GM19397 (cell line): ENCODE results near the gene USP51.
"Not testable (repeated sequence)": the region's sequence is repeated elsewhere in the genome, so short reads cannot be mapped to it uniquely, and the experiment has no call there.

Experiments
- ATAC-seq: cut with Tn5 transposase; IDR thresholded peaks from one replicate; pipeline ENCODE4 v1.9.1; 2021; ENCODE audit warnings: mild to moderate bottlenecking, moderate library complexity; ENCODE audit not compliant: unreplicated experiment

The USP51 gene

GRCh38 chrX:55489314-55490009 is at the start of gene USP51:
USP51 (minus strand) TSS chrX:55489848; CDS start chrX:55488939, 909 bp downstream.
- peak; percentile 64 for ATAC-seq

GRCh38 chrX:55524487-55524886 is 34.8 kb upstream of the USP51 start:
- no peak for ATAC-seq

GRCh38 chrX:55523356-55523755 is 33.7 kb upstream of the USP51 start:
- no peak for ATAC-seq

- no peak for ATAC-seq
Observed at GRCh38 chrX:55522596-55523276, 33.1 kb upstream of the USP51 start.

GRCh38 chrX:55521687-55522086 is 32.0 kb upstream of the USP51 start:
- ATAC-seq = no peak

- not testable (repeated sequence) for ATAC-seq
Observed at GRCh38 chrX:55516794-55517481, 27.3 kb upstream of the USP51 start.

- not testable (repeated sequence) for ATAC-seq
Observed at GRCh38 chrX:55513045-55513737, 23.5 kb upstream of the USP51 start.

GRCh38 chrX:55508410-55509152 is 18.9 kb upstream of the USP51 start:
- not testable (repeated sequence) for ATAC-seq

- not testable (repeated sequence) for ATAC-seq
Observed at GRCh38 chrX:55507699-55508098, 18.1 kb upstream of the USP51 start.

- not testable (repeated sequence) for ATAC-seq
Observed at GRCh38 chrX:55507010-55507409, 17.4 kb upstream of the USP51 start.

GRCh38 chrX:55490974-55491373 is 1.3 kb upstream of the USP51 start:
- ATAC-seq = no peak

- ATAC-seq = no peak
Observed at GRCh38 chrX:55490121-55490520, 473 bp upstream of the USP51 start.

GRCh38 chrX:55488593-55489313 is 895 bp downstream of the USP51 start:
- ATAC-seq = peak; percentile 58

GRCh38 chrX:55488006-55488592 is 1.5 kb downstream of the USP51 start:
- ATAC-seq = no peak

GRCh38 chrX:55487143-55487542 is 2.5 kb downstream of the USP51 start:
- ATAC-seq = no peak

- ATAC-seq = no peak
Observed at GRCh38 chrX:55486736-55487135, 2.9 kb downstream of the USP51 start.

- no peak for ATAC-seq
Observed at GRCh38 chrX:55484948-55485347, 4.7 kb downstream of the USP51 start.

GRCh38 chrX:55480390-55481062 is 9.1 kb downstream of the USP51 start:
- no peak for ATAC-seq

GRCh38 chrX:55479956-55480355 is 9.7 kb downstream of the USP51 start:
- ATAC-seq = not testable (repeated sequence)
